ENCODE measurements around the gene TMEM45B. TPM values are rescaled to one million over a fixed set of nuclear protein-coding genes. Genes with fewer than 3 reads are reported as not detected.

The TMEM45B gene
- polyA plus RNA-seq, 4 donors, result 97.7 to 364 (median 134) TPM

- no peaks in the 10 kb centered on the region for H3K9me3 ChIP-seq (ENCODE audit: control insufficient read depth in 2 of 2, insufficient read depth in 1 of 2, low read depth in 1 of 2, low read length in 1 of 2)
- peaks cover 22 to 74% (median 39%) of the 10 kb centered on the region in 3 donors for H3K36me3 ChIP-seq (ENCODE audit: control insufficient read depth in 3 of 3, insufficient read depth in 2 of 3, low read depth in 1 of 3, low read length in 3 of 3)
- no peak overlapping the region for H3K27ac ChIP-seq (ENCODE audit: low read depth in 1 of 3, low read length in 2 of 3)
- FAIRE-seq, result no peak
- no peak overlapping the region for H3K4me3 ChIP-seq (ENCODE audit: low read depth in 1 of 3, low read length in 3 of 3)
- no peak for DNase-seq
- 91 to 98% (median 94%) methylated on average over 3 of the region's 3 CpGs for WGBS, 3 donors
- no peaks in the 10 kb centered on the region for H3K27me3 ChIP-seq (ENCODE audit: control insufficient read depth in 3 of 3, insufficient read depth in 3 of 3, low read length in 3 of 3)
- no peaks in the 10 kb centered on the region for H3K4me1 ChIP-seq (ENCODE audit: control insufficient read depth in 3 of 3, insufficient read depth in 2 of 3, low read depth in 1 of 3, low read length in 2 of 3)
These were observed 64.7 kb downstream of the TMEM45B start for GRCh38 chr11:129880311-129880710.

- H3K4me3 ChIP-seq (ENCODE audit: low read depth in 1 of 3, low read length in 3 of 3), result no peak overlapping the region
- H3K27ac ChIP-seq (ENCODE audit: low read depth in 1 of 3, low read length in 2 of 3), result no peak overlapping the region
- FAIRE-seq (no peak), DNase-seq (peak; percentile 30 to 32)
- H3K9me3 ChIP-seq (ENCODE audit: control insufficient read depth in 2 of 2, insufficient read depth in 1 of 2, low read depth in 1 of 2, low read length in 1 of 2), result no peaks in the 10 kb centered on the region
- no peaks in the 10 kb centered on the region for H3K4me1 ChIP-seq (ENCODE audit: control insufficient read depth in 3 of 3, insufficient read depth in 2 of 3, low read depth in 1 of 3, low read length in 2 of 3)
- H3K36me3 ChIP-seq (ENCODE audit: control insufficient read depth in 3 of 3, insufficient read depth in 2 of 3, low read depth in 1 of 3, low read length in 3 of 3), result peaks cover 24 to 75% (median 46%) of the 10 kb centered on the region in 3 donors
- WGBS, 3 donors, result 71 to 77% (median 73%) methylated on average over 9 of the region's 9 CpGs
- H3K27me3 ChIP-seq (ENCODE audit: control insufficient read depth in 3 of 3, insufficient read depth in 3 of 3, low read length in 3 of 3), result no peaks in the 10 kb centered on the region
These were observed 66.0 kb downstream of the TMEM45B start for GRCh38 chr11:129881570-129882170.

GRCh38 chr11:129884581-129884980, 68.9 kb downstream of the TMEM45B start:
- no peaks in the 10 kb centered on the region for H3K9me3 ChIP-seq (ENCODE audit: control insufficient read depth in 2 of 2, insufficient read depth in 1 of 2, low read depth in 1 of 2, low read length in 1 of 2)
- peaks cover 28 to 65% (median 49%) of the 10 kb centered on the region in 3 donors for H3K36me3 ChIP-seq (ENCODE audit: control insufficient read depth in 3 of 3, insufficient read depth in 2 of 3, low read depth in 1 of 3, low read length in 3 of 3)
- H3K4me1 ChIP-seq (ENCODE audit: control insufficient read depth in 3 of 3, insufficient read depth in 2 of 3, low read depth in 1 of 3, low read length in 2 of 3), result no peaks in the 10 kb centered on the region
- DNase-seq (no peak), FAIRE-seq (no peak)
- no peak overlapping the region for H3K4me3 ChIP-seq (ENCODE audit: low read depth in 1 of 3, low read length in 3 of 3)
- WGBS, 3 donors, result 93 to 96% (median 96%) methylated on average over 8 of the region's 8 CpGs
- no peaks in the 10 kb centered on the region for H3K27me3 ChIP-seq (ENCODE audit: control insufficient read depth in 3 of 3, insufficient read depth in 3 of 3, low read length in 3 of 3)
- no peak overlapping the region for H3K27ac ChIP-seq (ENCODE audit: low read depth in 1 of 3, low read length in 2 of 3)

GRCh38 chr11:129885381-129885780, 69.7 kb downstream of the TMEM45B start:
- Histone ChIP-seq H3K36me3 (ENCODE audit: control insufficient read depth in 3 of 3, insufficient read depth in 2 of 3, low read depth in 1 of 3, low read length in 3 of 3) (peaks cover 28 to 57% (median 48%) of the 10 kb centered on the region in 3 donors), H3K27ac (ENCODE audit: low read depth in 1 of 3, low read length in 2 of 3) (no peak overlapping the region), H3K4me3 (ENCODE audit: low read depth in 1 of 3, low read length in 3 of 3) (no peak overlapping the region), H3K4me1 (ENCODE audit: control insufficient read depth in 3 of 3, insufficient read depth in 2 of 3, low read depth in 1 of 3, low read length in 2 of 3) (no peaks in the 10 kb centered on the region), H3K27me3 (ENCODE audit: control insufficient read depth in 3 of 3, insufficient read depth in 3 of 3, low read length in 3 of 3) (no peaks in the 10 kb centered on the region), H3K9me3 (ENCODE audit: control insufficient read depth in 2 of 2, insufficient read depth in 1 of 2, low read depth in 1 of 2, low read length in 1 of 2) (no peaks in the 10 kb centered on the region)
- WGBS, 3 donors, result 94 to 96% (median 96%) methylated on average over 12 of the region's 12 CpGs
- DNase-seq (no peak), FAIRE-seq (no peak)

- no peak for DNase-seq
- WGBS, 3 donors, result 80 to 90% (median 84%) methylated on average over 5 of the region's 5 CpGs
- no peak for FAIRE-seq
- Histone ChIP-seq H3K36me3 (ENCODE audit: control insufficient read depth in 3 of 3, insufficient read depth in 2 of 3, low read depth in 1 of 3, low read length in 3 of 3) (peaks cover 21 to 59% (median 42%) of the 10 kb centered on the region in 3 donors), H3K4me1 (ENCODE audit: control insufficient read depth in 3 of 3, insufficient read depth in 2 of 3, low read depth in 1 of 3, low read length in 2 of 3) (no peaks in the 10 kb centered on the region), H3K4me3 (ENCODE audit: low read depth in 1 of 3, low read length in 3 of 3) (no peak overlapping the region), H3K27ac (ENCODE audit: low read depth in 1 of 3, low read length in 2 of 3) (no peak overlapping the region), H3K9me3 (ENCODE audit: control insufficient read depth in 2 of 2, insufficient read depth in 1 of 2, low read depth in 1 of 2, low read length in 1 of 2) (no peaks in the 10 kb centered on the region), H3K27me3 (ENCODE audit: control insufficient read depth in 3 of 3, insufficient read depth in 3 of 3, low read length in 3 of 3) (no peaks in the 10 kb centered on the region)
These were observed 72.8 kb downstream of the TMEM45B start for GRCh38 chr11:129888451-129888850.

GRCh38 chr11:129894278-129895125, 78.9 kb downstream of the TMEM45B start:
- DNase-seq (peak in 1 of 2 donors; percentile 40), FAIRE-seq (no peak)
- peak overlapping the region; percentile 87 to 98 (median 98) for H3K4me3 ChIP-seq (ENCODE audit: low read depth in 1 of 3, low read length in 3 of 3)
- no peaks in the 10 kb centered on the region for H3K9me3 ChIP-seq (ENCODE audit: control insufficient read depth in 2 of 2, insufficient read depth in 1 of 2, low read depth in 1 of 2, low read length in 1 of 2)
- H3K27me3 ChIP-seq (ENCODE audit: control insufficient read depth in 3 of 3, insufficient read depth in 3 of 3, low read length in 3 of 3), result no peaks in the 10 kb centered on the region
- peak overlapping the region; percentile 79 to 83 (median 82) for H3K27ac ChIP-seq (ENCODE audit: low read depth in 1 of 3, low read length in 2 of 3)
- peaks cover 0 to 19% (median 8%) of the 10 kb centered on the region in 3 donors for H3K36me3 ChIP-seq (ENCODE audit: control insufficient read depth in 3 of 3, insufficient read depth in 2 of 3, low read depth in 1 of 3, low read length in 3 of 3)
- WGBS, 3 donors, result 19 to 25% (median 21%) methylated on average over 13 of the region's 13 CpGs
- peaks cover 0 to 7% (median 3%) of the 10 kb centered on the region in 3 donors for H3K4me1 ChIP-seq (ENCODE audit: control insufficient read depth in 3 of 3, insufficient read depth in 2 of 3, low read depth in 1 of 3, low read length in 2 of 3)

GRCh38 chr11:129895126-129896041, 79.7 kb downstream of the TMEM45B start, which contains the start of gene NFRKB:
NFRKB (minus strand) TSS chr11:129895578; CDS start chr11:129892849, 2,729 bp downstream.
- Histone ChIP-seq H3K4me3 (ENCODE audit: low read depth in 1 of 3, low read length in 3 of 3) (peak within 1 kb of the TSS; percentile 87 to 98 (median 98)), H3K4me1 (ENCODE audit: control insufficient read depth in 3 of 3, insufficient read depth in 2 of 3, low read depth in 1 of 3, low read length in 2 of 3) (peaks cover 0 to 7% (median 3%) of the 10 kb centered on the region in 3 donors), H3K27me3 (ENCODE audit: control insufficient read depth in 3 of 3, insufficient read depth in 3 of 3, low read length in 3 of 3) (no peaks in the 10 kb centered on the region), H3K36me3 (ENCODE audit: control insufficient read depth in 3 of 3, insufficient read depth in 2 of 3, low read depth in 1 of 3, low read length in 3 of 3) (peaks cover 0 to 19% (median 6%) of the 10 kb centered on the region in 3 donors), H3K9me3 (ENCODE audit: control insufficient read depth in 2 of 2, insufficient read depth in 1 of 2, low read depth in 1 of 2, low read length in 1 of 2) (no peaks in the 10 kb centered on the region), H3K27ac (ENCODE audit: low read depth in 1 of 3, low read length in 2 of 3) (peak within 1 kb of the TSS; percentile 79 to 83 (median 82))
- FAIRE-seq, result no peak
- WGBS, 3 donors, result 0 to 1% (median 1%) methylated on average over 52 to 77 of the region's 77 CpGs
- peak; percentile 83 to 92 for DNase-seq

GRCh38 chr11:129896062-129896461, 80.4 kb downstream of the TMEM45B start:
- 65 to 66% (median 65%) methylated on average over 9 of the region's 9 CpGs for WGBS, 3 donors
- Histone ChIP-seq H3K9me3 (ENCODE audit: control insufficient read depth in 2 of 2, insufficient read depth in 1 of 2, low read depth in 1 of 2, low read length in 1 of 2) (no peaks in the 10 kb centered on the region), H3K4me3 (ENCODE audit: low read depth in 1 of 3, low read length in 3 of 3) (peak overlapping the region in 2 of 3 donors; percentile 87 to 98), H3K27me3 (ENCODE audit: control insufficient read depth in 3 of 3, insufficient read depth in 3 of 3, low read length in 3 of 3) (no peaks in the 10 kb centered on the region), H3K4me1 (ENCODE audit: control insufficient read depth in 3 of 3, insufficient read depth in 2 of 3, low read depth in 1 of 3, low read length in 2 of 3) (peaks cover 0 to 7% (median 3%) of the 10 kb centered on the region in 3 donors), H3K27ac (ENCODE audit: low read depth in 1 of 3, low read length in 2 of 3) (peak overlapping the region in 2 of 3 donors; percentile 3 to 70), H3K36me3 (ENCODE audit: control insufficient read depth in 3 of 3, insufficient read depth in 2 of 3, low read depth in 1 of 3, low read length in 3 of 3) (peaks cover 0 to 16% (median 6%) of the 10 kb centered on the region in 3 donors)
- FAIRE-seq (no peak), DNase-seq (no peak)
